Esophagus squamous epithelium (tissue), 4 donors: ENCODE data around the gene KLF15.

Experiments
- POLR2A ChIP-seq, 4 donors: fragments of 450-650 bp; IDR thresholded peaks; one replicate each; pipeline ENCODE4 v1.6.1; 2017; ENCODE audit warnings: antibody characterized with exemption in 4 of 4, mild to moderate bottlenecking in 4 of 4, moderate library complexity in 3 of 4
- TF ChIP-seq, protein P1 (sequence below), 6 experiments: fragments of 450-650 bp in 4 of 6; fragments of 200-600 bp in 2 of 6; sonication (generic) in 2 of 6; IDR thresholded peaks; one replicate each; pipeline ENCODE4 v1.5.1; 2016 to 2019; ENCODE audit warnings: antibody characterized with exemption in 6 of 6, mild to moderate bottlenecking in 4 of 6, moderate library complexity in 4 of 6

DNA sequence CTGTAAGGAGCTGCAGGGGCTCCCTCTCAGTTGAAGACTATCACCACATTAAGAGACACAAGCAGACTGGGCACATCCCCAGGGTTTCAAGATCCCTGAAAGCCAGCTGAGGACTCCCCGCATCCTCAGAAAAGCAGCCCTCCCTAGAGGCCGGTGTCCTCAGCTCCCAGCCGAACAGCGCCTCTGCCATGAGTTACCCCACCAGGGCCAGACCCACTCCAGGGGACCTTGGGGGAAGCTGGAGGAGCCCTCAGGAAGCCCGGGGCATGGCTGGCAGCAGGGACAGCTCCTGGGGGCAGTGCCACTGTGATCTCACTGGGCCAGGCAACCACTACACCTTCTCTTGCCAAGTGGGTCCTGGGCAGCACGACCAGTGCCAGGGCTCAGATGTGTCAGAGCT lies 8.1 kb downstream of the KLF15 start:
- TF ChIP-seq, protein P1, sequence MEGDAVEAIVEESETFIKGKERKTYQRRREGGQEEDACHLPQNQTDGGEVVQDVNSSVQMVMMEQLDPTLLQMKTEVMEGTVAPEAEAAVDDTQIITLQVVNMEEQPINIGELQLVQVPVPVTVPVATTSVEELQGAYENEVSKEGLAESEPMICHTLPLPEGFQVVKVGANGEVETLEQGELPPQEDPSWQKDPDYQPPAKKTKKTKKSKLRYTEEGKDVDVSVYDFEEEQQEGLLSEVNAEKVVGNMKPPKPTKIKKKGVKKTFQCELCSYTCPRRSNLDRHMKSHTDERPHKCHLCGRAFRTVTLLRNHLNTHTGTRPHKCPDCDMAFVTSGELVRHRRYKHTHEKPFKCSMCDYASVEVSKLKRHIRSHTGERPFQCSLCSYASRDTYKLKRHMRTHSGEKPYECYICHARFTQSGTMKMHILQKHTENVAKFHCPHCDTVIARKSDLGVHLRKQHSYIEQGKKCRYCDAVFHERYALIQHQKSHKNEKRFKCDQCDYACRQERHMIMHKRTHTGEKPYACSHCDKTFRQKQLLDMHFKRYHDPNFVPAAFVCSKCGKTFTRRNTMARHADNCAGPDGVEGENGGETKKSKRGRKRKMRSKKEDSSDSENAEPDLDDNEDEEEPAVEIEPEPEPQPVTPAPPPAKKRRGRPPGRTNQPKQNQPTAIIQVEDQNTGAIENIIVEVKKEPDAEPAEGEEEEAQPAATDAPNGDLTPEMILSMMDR (IDR thresholded peaks at IDR 0.05) = no peak
- no peak for TF ChIP-seq POLR2A (IDR thresholded peaks at IDR 0.05)
